GM19043 (cell line): ENCODE results near the gene MBNL2.

Experiments used
- ATAC-seq: cut with Tn5 transposase; IDR thresholded peaks from one replicate; pipeline ENCODE4 v1.9.1; 2021; ENCODE audit warnings: low read depth; ENCODE audit not compliant: unreplicated experiment

MBNL2 gene

GRCh38 chr13:97267418-97268059 lies 45.4 kb downstream of the MBNL2 start:
- ATAC-seq: no peak

- ATAC-seq: no peak
These were observed 46.6 kb downstream of the MBNL2 start for GRCh38 chr13:97268772-97269171.

GRCh38 chr13:97269603-97270002 lies 47.5 kb downstream of the MBNL2 start:
- no peak for ATAC-seq

- no peak for ATAC-seq
These were observed 50.4 kb downstream of the MBNL2 start for GRCh38 chr13:97272526-97272925.

GRCh38 chr13:97273341-97273831 lies 51.3 kb downstream of the MBNL2 start:
- ATAC-seq: no peak

- ATAC-seq: no peak
These were observed 52.9 kb downstream of the MBNL2 start for GRCh38 chr13:97274829-97275649.

- no peak for ATAC-seq
These were observed 53.8 kb downstream of the MBNL2 start for GRCh38 chr13:97275776-97276501.

GRCh38 chr13:97276862-97277269 lies 54.7 kb downstream of the MBNL2 start:
- ATAC-seq: no peak

- ATAC-seq: no peak
These were observed 56.6 kb downstream of the MBNL2 start for GRCh38 chr13:97278435-97279411.

- no peak for ATAC-seq
These were observed 57.8 kb downstream of the MBNL2 start for GRCh38 chr13:97279913-97280312.

- no peak for ATAC-seq
These were observed 58.3 kb downstream of the MBNL2 start for GRCh38 chr13:97280478-97280877.

- ATAC-seq: no peak
These were observed 58.9 kb downstream of the MBNL2 start for GRCh38 chr13:97281028-97281427.

GRCh38 chr13:97282705-97283104 lies 60.6 kb downstream of the MBNL2 start:
- no peak for ATAC-seq

GRCh38 chr13:97283888-97284287 lies 61.8 kb downstream of the MBNL2 start:
- no peak for ATAC-seq

- ATAC-seq: no peak
These were observed 62.4 kb downstream of the MBNL2 start for GRCh38 chr13:97284558-97284957.

GRCh38 chr13:97285221-97285955 lies 63.3 kb downstream of the MBNL2 start:
- ATAC-seq: no peak

GRCh38 chr13:97286317-97287046 lies 64.3 kb downstream of the MBNL2 start:
- ATAC-seq: no peak

- ATAC-seq: no peak
These were observed 64.9 kb downstream of the MBNL2 start for GRCh38 chr13:97287047-97287383.

- ATAC-seq: no peak
These were observed 66.4 kb downstream of the MBNL2 start for GRCh38 chr13:97288486-97288900.
